Measurements from ENCODE around the gene CFAP210.

The CFAP210 gene

DNA sequence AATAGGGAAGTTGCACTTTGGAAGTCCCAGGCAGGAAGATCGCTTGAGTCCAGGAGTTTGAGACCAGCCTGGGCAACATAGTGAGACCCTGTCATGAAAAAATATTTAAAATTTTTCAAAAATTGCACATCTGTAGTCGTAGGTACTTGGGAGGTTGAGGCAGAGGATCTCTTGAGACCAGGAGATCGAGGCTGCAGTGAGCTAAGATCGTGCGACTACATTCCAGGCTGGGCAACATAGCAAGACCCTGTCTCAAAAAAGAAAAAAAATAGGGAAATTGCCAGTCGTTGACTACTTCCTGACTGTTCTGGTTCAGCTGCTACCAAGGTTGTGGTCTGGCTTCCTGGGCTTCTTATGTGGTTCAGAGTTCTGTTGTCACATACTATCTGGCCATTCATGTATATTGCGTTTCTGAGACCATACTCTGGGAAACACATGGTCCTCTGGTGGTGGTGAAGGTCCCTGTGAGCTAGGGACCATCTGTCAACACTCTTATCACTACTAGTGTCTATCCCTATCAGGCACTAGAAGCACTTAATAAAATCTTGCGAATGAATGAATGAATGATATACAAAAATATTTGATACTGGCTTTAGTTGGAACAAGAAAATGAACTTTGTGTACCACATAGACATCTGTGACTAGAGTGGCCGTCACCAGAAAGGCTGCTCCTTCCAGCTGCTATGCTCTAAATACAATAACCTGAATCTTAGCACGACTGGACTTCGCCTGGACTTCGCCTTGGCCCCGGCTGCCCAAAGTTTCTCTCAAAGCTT is 38.6 kb upstream of the CFAP210 start:
- Histone ChIP-seq H3K9me3 (ENCODE audit: control insufficient read depth, low read length) (no peaks in the 10 kb centered on the region), H2BK120ac (ENCODE audit: low read depth, low read length) (no peak overlapping the region), H2BK5ac (ENCODE audit: low read depth, low read length, poor library complexity, severe bottlenecking) (no peak overlapping the region), H3K4me1 (ENCODE audit: control insufficient read depth, insufficient read depth, low read depth, low read length) (peaks cover 8% of the 10 kb centered on the region), H4K91ac (ENCODE audit: low read length) (no peak overlapping the region), H3K27ac (ENCODE audit: low read length, poor library complexity, severe bottlenecking) (no peak overlapping the region), H3K18ac (ENCODE audit: low read depth in 1 of 2, low read length in 2 of 2) (peak overlapping the region in 1 of 2 experiments; percentile 11), H3K23ac (ENCODE audit: low read length in 2 of 2) (no peak overlapping the region), H4K8ac (ENCODE audit: low read length) (no peak overlapping the region), H3K9ac (ENCODE audit: low read length) (peak overlapping the region; percentile 28), H2AFZ (ENCODE audit: low read depth, low read length) (peak overlapping the region; percentile 43), H3K4ac (ENCODE audit: low read depth in 1 of 2, low read length in 2 of 2) (no peak overlapping the region), H3K27me3 (ENCODE audit: control insufficient read depth in 1 of 2, insufficient read depth in 1 of 2, low read length in 2 of 2) (peaks cover 0 to 18% of the 10 kb centered on the region in 2 experiments), H3K79me1 (replicated peaks; ENCODE audit: low read length, poor library complexity, severe bottlenecking) (peaks cover 6% of the 10 kb centered on the region), H3K4me3 (ENCODE audit: insufficient read depth in 1 of 2, low read depth in 1 of 2, low read length in 2 of 2) (peak overlapping the region; percentile 74 to 75), H2AK5ac (ENCODE audit: low read length, severe bottlenecking) (no peak overlapping the region), H3K14ac (ENCODE audit: low read length in 2 of 2) (no peak overlapping the region), H2BK12ac (ENCODE audit: low read length in 2 of 2) (no peak overlapping the region), H3K4me2 (ENCODE audit: low read length, poor library complexity, severe bottlenecking) (peak overlapping the region; percentile 91), H3K36me3 (ENCODE audit: control insufficient read depth in 1 of 2, insufficient read depth in 2 of 2, low read depth in 1 of 2, low read length in 2 of 2) (no peaks in the 10 kb centered on the region), H2BK15ac (ENCODE audit: low read depth, poor library complexity, severe bottlenecking) (peak overlapping the region; percentile 62)
- 63% methylated on average over 12 of the region's 13 CpGs for whole genome bisulfite sequencing
- peak; percentile 8 for DNase-seq

DNA sequence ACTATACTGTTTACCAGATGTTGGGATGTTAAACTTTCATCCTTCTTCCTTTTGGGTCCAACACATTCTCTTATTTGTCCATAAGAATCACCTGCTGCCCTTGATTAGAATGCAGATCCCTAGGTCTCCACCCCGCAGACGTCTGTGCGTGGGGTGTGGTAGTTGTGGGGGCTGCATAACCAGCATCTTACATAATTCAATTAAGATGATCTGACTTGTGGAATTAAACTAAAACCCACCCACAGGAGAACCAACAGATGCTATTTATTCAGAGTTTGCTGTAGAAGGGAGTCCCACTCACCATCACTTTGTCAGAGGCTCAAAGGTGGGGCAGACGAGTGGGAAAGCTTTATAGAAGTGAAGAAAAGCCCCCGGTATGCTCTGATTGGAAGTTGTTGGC is 37.9 kb upstream of the CFAP210 start:
- Histone ChIP-seq H3K4ac (ENCODE audit: low read depth in 1 of 2, low read length in 2 of 2) (no peak overlapping the region), H3K27me3 (ENCODE audit: control insufficient read depth in 1 of 2, insufficient read depth in 1 of 2, low read length in 2 of 2) (peaks cover 0 to 16% of the 10 kb centered on the region in 2 experiments), H3K14ac (ENCODE audit: low read length in 2 of 2) (no peak overlapping the region), H2AK5ac (ENCODE audit: low read length, severe bottlenecking) (no peak overlapping the region), H4K8ac (ENCODE audit: low read length) (no peak overlapping the region), H2AFZ (ENCODE audit: low read depth, low read length) (no peak overlapping the region), H3K23ac (ENCODE audit: low read length in 2 of 2) (no peak overlapping the region), H2BK15ac (ENCODE audit: low read depth, poor library complexity, severe bottlenecking) (no peak overlapping the region), H3K36me3 (ENCODE audit: control insufficient read depth in 1 of 2, insufficient read depth in 2 of 2, low read depth in 1 of 2, low read length in 2 of 2) (no peaks in the 10 kb centered on the region), H3K9me3 (ENCODE audit: control insufficient read depth, low read length) (no peaks in the 10 kb centered on the region), H3K4me1 (ENCODE audit: control insufficient read depth, insufficient read depth, low read depth, low read length) (peaks cover 8% of the 10 kb centered on the region), H3K18ac (ENCODE audit: low read depth in 1 of 2, low read length in 2 of 2) (no peak overlapping the region), H2BK12ac (ENCODE audit: low read length in 2 of 2) (no peak overlapping the region), H4K91ac (ENCODE audit: low read length) (no peak overlapping the region), H3K4me2 (ENCODE audit: low read length, poor library complexity, severe bottlenecking) (no peak overlapping the region), H3K4me3 (ENCODE audit: insufficient read depth in 1 of 2, low read depth in 1 of 2, low read length in 2 of 2) (no peak overlapping the region), H2BK5ac (ENCODE audit: low read depth, low read length, poor library complexity, severe bottlenecking) (no peak overlapping the region), H2BK120ac (ENCODE audit: low read depth, low read length) (no peak overlapping the region), H3K9ac (ENCODE audit: low read length) (no peak overlapping the region), H3K27ac (ENCODE audit: low read length, poor library complexity, severe bottlenecking) (no peak overlapping the region), H3K79me1 (replicated peaks; ENCODE audit: low read length, poor library complexity, severe bottlenecking) (peaks cover 3% of the 10 kb centered on the region)
- DNase-seq = no peak
- 86% methylated on average over 2 of the region's 5 CpGs for WGBS

DNA sequence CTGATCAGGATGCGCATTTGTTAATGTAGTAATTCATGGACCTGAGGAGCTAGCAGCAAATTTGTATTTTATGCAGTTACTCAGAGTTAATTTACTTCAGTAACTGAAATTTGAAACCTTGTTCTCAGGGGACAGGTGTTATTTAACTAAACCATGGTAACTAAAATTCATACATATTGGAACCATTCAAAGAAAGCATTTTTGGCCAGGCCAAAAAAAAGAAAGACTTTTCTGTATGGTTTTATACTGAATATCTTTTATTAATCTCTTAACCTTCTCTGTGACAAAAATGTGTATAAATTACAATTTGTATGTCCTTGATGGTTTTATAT is 35.0 kb upstream of the CFAP210 start:
- DNase-seq = no peak
- Histone ChIP-seq H3K4me2 (ENCODE audit: low read length, poor library complexity, severe bottlenecking) (no peak overlapping the region), H2BK120ac (ENCODE audit: low read depth, low read length) (no peak overlapping the region), H3K27ac (ENCODE audit: low read length, poor library complexity, severe bottlenecking) (no peak overlapping the region), H3K14ac (ENCODE audit: low read length in 2 of 2) (no peak overlapping the region), H3K36me3 (ENCODE audit: control insufficient read depth in 1 of 2, insufficient read depth in 2 of 2, low read depth in 1 of 2, low read length in 2 of 2) (no peaks in the 10 kb centered on the region), H3K9me3 (ENCODE audit: control insufficient read depth, low read length) (no peaks in the 10 kb centered on the region), H2BK5ac (ENCODE audit: low read depth, low read length, poor library complexity, severe bottlenecking) (no peak overlapping the region), H3K27me3 (ENCODE audit: control insufficient read depth in 1 of 2, insufficient read depth in 1 of 2, low read length in 2 of 2) (peaks cover 0 to 10% of the 10 kb centered on the region in 2 experiments), H3K79me1 (replicated peaks; ENCODE audit: low read length, poor library complexity, severe bottlenecking) (no peaks in the 10 kb centered on the region), H3K4ac (ENCODE audit: low read depth in 1 of 2, low read length in 2 of 2) (no peak overlapping the region), H2AK5ac (ENCODE audit: low read length, severe bottlenecking) (no peak overlapping the region), H3K4me3 (ENCODE audit: insufficient read depth in 1 of 2, low read depth in 1 of 2, low read length in 2 of 2) (no peak overlapping the region), H3K4me1 (ENCODE audit: control insufficient read depth, insufficient read depth, low read depth, low read length) (peaks cover 5% of the 10 kb centered on the region), H2BK15ac (ENCODE audit: low read depth, poor library complexity, severe bottlenecking) (no peak overlapping the region), H3K9ac (ENCODE audit: low read length) (no peak overlapping the region), H3K18ac (ENCODE audit: low read depth in 1 of 2, low read length in 2 of 2) (no peak overlapping the region), H3K23ac (ENCODE audit: low read length in 2 of 2) (no peak overlapping the region), H4K8ac (ENCODE audit: low read length) (no peak overlapping the region), H4K91ac (ENCODE audit: low read length) (no peak overlapping the region), H2AFZ (ENCODE audit: low read depth, low read length) (no peak overlapping the region), H2BK12ac (ENCODE audit: low read length in 2 of 2) (no peak overlapping the region)
- 100% methylated on average over 1 of the region's 1 CpG for WGBS

DNA sequence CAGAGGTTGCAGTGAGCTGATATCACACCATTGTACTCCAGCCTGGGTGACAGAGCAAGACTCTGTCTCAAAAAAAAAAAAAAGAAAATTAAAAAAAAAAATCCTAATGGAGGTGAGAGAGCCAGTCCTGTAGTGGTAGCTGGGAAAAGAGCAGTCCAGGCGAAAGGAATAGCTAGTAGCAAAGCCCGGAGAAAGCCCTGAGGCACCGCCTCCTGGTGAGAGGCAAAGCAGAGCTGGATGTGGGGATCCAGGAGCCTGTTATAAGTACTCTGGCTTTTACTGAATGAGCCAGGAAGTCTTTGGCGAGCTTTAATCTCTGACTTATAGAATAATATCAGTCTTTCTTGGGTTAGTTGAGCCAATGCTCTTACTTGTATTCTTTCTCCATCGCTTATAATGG is 32.9 kb upstream of the CFAP210 start:
- H3K27me3 ChIP-seq (ENCODE audit: control insufficient read depth in 1 of 2, insufficient read depth in 1 of 2, low read length in 2 of 2) = no peaks in the 10 kb centered on the region

More for the DNA sequence above, 32.9 kb upstream of the CFAP210 start:
- Histone ChIP-seq H3K27ac (ENCODE audit: low read length, poor library complexity, severe bottlenecking) (no peak overlapping the region), H4K91ac (ENCODE audit: low read length) (no peak overlapping the region), H3K79me1 (replicated peaks; ENCODE audit: low read length, poor library complexity, severe bottlenecking) (no peaks in the 10 kb centered on the region), H3K4me3 (ENCODE audit: insufficient read depth in 1 of 2, low read depth in 1 of 2, low read length in 2 of 2) (no peak overlapping the region), H2AFZ (ENCODE audit: low read depth, low read length) (no peak overlapping the region), H3K4me1 (ENCODE audit: control insufficient read depth, insufficient read depth, low read depth, low read length) (peaks cover 1% of the 10 kb centered on the region), H3K4ac (ENCODE audit: low read depth in 1 of 2, low read length in 2 of 2) (no peak overlapping the region), H2BK15ac (ENCODE audit: low read depth, poor library complexity, severe bottlenecking) (no peak overlapping the region), H3K18ac (ENCODE audit: low read depth in 1 of 2, low read length in 2 of 2) (no peak overlapping the region), H3K36me3 (ENCODE audit: control insufficient read depth in 1 of 2, insufficient read depth in 2 of 2, low read depth in 1 of 2, low read length in 2 of 2) (no peaks in the 10 kb centered on the region), H3K4me2 (ENCODE audit: low read length, poor library complexity, severe bottlenecking) (no peak overlapping the region), H2BK12ac (ENCODE audit: low read length in 2 of 2) (no peak overlapping the region), H4K8ac (ENCODE audit: low read length) (no peak overlapping the region), H3K14ac (ENCODE audit: low read length in 2 of 2) (no peak overlapping the region), H2BK120ac (ENCODE audit: low read depth, low read length) (no peak overlapping the region), H3K9me3 (ENCODE audit: control insufficient read depth, low read length) (no peaks in the 10 kb centered on the region), H3K9ac (ENCODE audit: low read length) (no peak overlapping the region), H3K23ac (ENCODE audit: low read length in 2 of 2) (no peak overlapping the region), H2BK5ac (ENCODE audit: low read depth, low read length, poor library complexity, severe bottlenecking) (no peak overlapping the region), H2AK5ac (ENCODE audit: low read length, severe bottlenecking) (no peak overlapping the region)
- WGBS = 82% methylated on average over 3 of the region's 5 CpGs
- DNase-seq = no peak
